ENCODE results near the gene NOC3L.

Gene NOC3L

GRCh38 chr10:94364482-94364881 lies 1.7 kb upstream of the NOC3L start:
- no peak overlapping the region for H3K4me3 ChIP-seq (ENCODE audit: severe bottlenecking)
- no peaks in the 10 kb centered on the region for H3K9me3 ChIP-seq (ENCODE audit: severe bottlenecking)
- peaks cover 19% of the 10 kb centered on the region for H3K36me3 ChIP-seq (ENCODE audit: low read depth)
- peaks cover 5% of the 10 kb centered on the region for H3K4me1 ChIP-seq (ENCODE audit: insufficient read depth, poor library complexity, severe bottlenecking)
- DNase-seq (ENCODE audit: low spot score) (no peak), ATAC-seq (ENCODE audit: low read depth) (no peak)
- H3K27ac ChIP-seq (ENCODE audit: poor library complexity, severe bottlenecking) = no peak overlapping the region
- H3K27me3 ChIP-seq (ENCODE audit: insufficient read depth, poor library complexity, severe bottlenecking) = no peaks in the 10 kb centered on the region
- no peak for TF ChIP-seq CTCF (IDR thresholded peaks at IDR 0.05; ENCODE audit: poor library complexity, severe bottlenecking)

GRCh38 chr10:94363251-94363565 lies 469 bp upstream of the NOC3L start:
- peak overlapping the region; percentile 61 for H3K27ac ChIP-seq (ENCODE audit: poor library complexity, severe bottlenecking)
- H3K27me3 ChIP-seq (ENCODE audit: insufficient read depth, poor library complexity, severe bottlenecking) = no peaks in the 10 kb centered on the region
- peaks cover 29% of the 10 kb centered on the region for H3K36me3 ChIP-seq (ENCODE audit: low read depth)
- H3K9me3 ChIP-seq (ENCODE audit: severe bottlenecking) = no peaks in the 10 kb centered on the region
- DNase-seq (ENCODE audit: low spot score) (no peak), ATAC-seq (ENCODE audit: low read depth) (no peak; the same call in 2 of the 3 replicates)
- peaks cover 11% of the 10 kb centered on the region for H3K4me1 ChIP-seq (ENCODE audit: insufficient read depth, poor library complexity, severe bottlenecking)
- TF ChIP-seq CTCF (IDR thresholded peaks at IDR 0.05; ENCODE audit: poor library complexity, severe bottlenecking) = peak; percentile 56
- H3K4me3 ChIP-seq (ENCODE audit: severe bottlenecking) = peak overlapping the region; percentile 68

GRCh38 chr10:94361171-94361794 lies 1.5 kb downstream of the NOC3L start:
- H3K4me3 ChIP-seq (ENCODE audit: severe bottlenecking) = peak overlapping the region; percentile 68
- H3K27me3 ChIP-seq (ENCODE audit: insufficient read depth, poor library complexity, severe bottlenecking) = no peaks in the 10 kb centered on the region
- H3K27ac ChIP-seq (ENCODE audit: poor library complexity, severe bottlenecking) = peak overlapping the region; percentile 61
- no peak for ATAC-seq (ENCODE audit: low read depth)
- no peak for DNase-seq (ENCODE audit: low spot score)
- peaks cover 48% of the 10 kb centered on the region for H3K36me3 ChIP-seq (ENCODE audit: low read depth)
- no peaks in the 10 kb centered on the region for H3K9me3 ChIP-seq (ENCODE audit: severe bottlenecking)
- peaks cover 12% of the 10 kb centered on the region for H3K4me1 ChIP-seq (ENCODE audit: insufficient read depth, poor library complexity, severe bottlenecking)
- no peak for TF ChIP-seq CTCF (IDR thresholded peaks at IDR 0.05; ENCODE audit: poor library complexity, severe bottlenecking)

- Histone ChIP-seq H3K27me3 (ENCODE audit: insufficient read depth, poor library complexity, severe bottlenecking) (no peaks in the 10 kb centered on the region), H3K9me3 (ENCODE audit: severe bottlenecking) (no peaks in the 10 kb centered on the region), H3K4me3 (ENCODE audit: severe bottlenecking) (no peak overlapping the region), H3K4me1 (ENCODE audit: insufficient read depth, poor library complexity, severe bottlenecking) (peaks cover 12% of the 10 kb centered on the region), H3K36me3 (ENCODE audit: low read depth) (peaks cover 76% of the 10 kb centered on the region), H3K27ac (ENCODE audit: poor library complexity, severe bottlenecking) (peak overlapping the region; percentile 4)
- no peak for DNase-seq (ENCODE audit: low spot score)
- ATAC-seq (ENCODE audit: low read depth) = peak; percentile 76
- TF ChIP-seq CTCF (IDR thresholded peaks at IDR 0.05; ENCODE audit: poor library complexity, severe bottlenecking) = no peak
These were observed 4.3 kb downstream of the NOC3L start for GRCh38 chr10:94358480-94358879.

- Histone ChIP-seq H3K9me3 (ENCODE audit: severe bottlenecking) (no peaks in the 10 kb centered on the region), H3K27ac (ENCODE audit: poor library complexity, severe bottlenecking) (no peak overlapping the region), H3K36me3 (ENCODE audit: low read depth) (peaks cover 89% of the 10 kb centered on the region), H3K4me3 (ENCODE audit: severe bottlenecking) (no peak overlapping the region), H3K4me1 (ENCODE audit: insufficient read depth, poor library complexity, severe bottlenecking) (peaks cover 12% of the 10 kb centered on the region), H3K27me3 (ENCODE audit: insufficient read depth, poor library complexity, severe bottlenecking) (no peaks in the 10 kb centered on the region)
- DNase-seq (ENCODE audit: low spot score) = no peak
- no peak for ATAC-seq (ENCODE audit: low read depth)
- TF ChIP-seq CTCF (IDR thresholded peaks at IDR 0.05; ENCODE audit: poor library complexity, severe bottlenecking) = no peak
These were observed 5.5 kb downstream of the NOC3L start for GRCh38 chr10:94357193-94357592.
